Activated T-helper 2 cell treated with anti-CD3 and anti-CD28 coated beads, Interferon-gamma antibody, Interleukin-2, Interleukin-4, amounts not matched to agents 10 μg/mL and 5 μg/mL and 100 μg/mL, durations not matched to agents 14 hours and 24 hours and 36 hours (primary cell): ENCODE data around the gene ADGB. TPM values are rescaled to one million over a fixed set of nuclear protein-coding genes. Genes with fewer than 3 reads are reported as not detected.
"Not testable (repeated sequence)": the region's sequence is repeated elsewhere in the genome, so short reads cannot be mapped to it uniquely, and the experiment has no call there.

Source experiments
- DNase-seq: peaks from one replicate; pipeline ENCODE4 v3.0.0; 2021; ENCODE audit warnings: low spot score
- H3K27ac Mint-ChIP-seq: one replicate; pipeline ENCODE4 v1.8.0; 2021; ENCODE audit warnings: mixed read lengths
- H3K27me3 Mint-ChIP-seq: one replicate; pipeline ENCODE4 v1.8.0; 2021; ENCODE audit warnings: low read depth, mixed read lengths
- H3K36me3 Mint-ChIP-seq: one replicate; pipeline ENCODE4 v1.8.0; 2021; ENCODE audit warnings: low read depth, mixed read lengths
- H3K4me1 Mint-ChIP-seq: one replicate; pipeline ENCODE4 v1.8.0; 2021; ENCODE audit warnings: low read depth, mixed read lengths
- H3K4me3 Mint-ChIP-seq: one replicate; pipeline ENCODE4 v1.8.0; 2021; ENCODE audit warnings: low read depth, mild to moderate bottlenecking, moderate library complexity, mixed read lengths
- H3K9me3 Mint-ChIP-seq: one replicate; pipeline ENCODE4 v1.8.0; 2021; ENCODE audit warnings: mixed read lengths
- intact Hi-C: fragments of 100-400 bp; cut with micrococcal nuclease; formaldehyde crosslinking; loops from one replicate; pipeline ENCODE4 v1.15.1; 2023
- total RNA-seq: library from RNA; stranded (reverse); gene quantifications from 2 replicates; pipeline ENCODE4 v1.2.3, GENCODE V29; 2022

The ADGB gene
- total RNA-seq, 1 donor from 2014 or later = not detected

GRCh38 chr6:146815511-146816462 lies 217.0 kb downstream of the ADGB start:
- DNase-seq, H3K4me1 Mint-ChIP-seq, intact Hi-C loops, H3K36me3 Mint-ChIP-seq, H3K9me3 Mint-ChIP-seq, H3K4me3 Mint-ChIP-seq, H3K27me3 Mint-ChIP-seq, H3K27ac Mint-ChIP-seq: not testable (repeated sequence)

GRCh38 chr6:146819596-146820320 lies 221.0 kb downstream of the ADGB start:
- peaks cover 2% of the 10 kb centered on the region for H3K27me3 Mint-ChIP-seq
- DNase-seq = no peak
- no peak overlapping the region for H3K4me3 Mint-ChIP-seq

GRCh38 chr6:146827216-146827928 lies 228.6 kb downstream of the ADGB start:
- intact Hi-C loops = no loop called here
- H3K36me3 Mint-ChIP-seq = no peaks in the 10 kb centered on the region
- H3K4me3 Mint-ChIP-seq = no peak overlapping the region
- H3K27me3 Mint-ChIP-seq = no peaks in the 10 kb centered on the region
- H3K4me1 Mint-ChIP-seq = no peaks in the 10 kb centered on the region
- H3K27ac Mint-ChIP-seq = no peak overlapping the region
- no peaks in the 10 kb centered on the region for H3K9me3 Mint-ChIP-seq
- DNase-seq = no peak

More at GRCh38 chr6:146819596-146820320, 221.0 kb downstream of the ADGB start:
- Mint-ChIP-seq H3K4me1 (no peaks in the 10 kb centered on the region), H3K36me3 (no peaks in the 10 kb centered on the region), H3K9me3 (no peaks in the 10 kb centered on the region), H3K27ac (no peak overlapping the region)
- intact Hi-C loops = no loop called here

- no peaks in the 10 kb centered on the region for H3K9me3 Mint-ChIP-seq
- H3K4me1 Mint-ChIP-seq = no peaks in the 10 kb centered on the region
- H3K4me3 Mint-ChIP-seq = no peak overlapping the region
- H3K27me3 Mint-ChIP-seq = no peaks in the 10 kb centered on the region
- no peak for DNase-seq
- intact Hi-C loops = no loop called here
- H3K36me3 Mint-ChIP-seq = no peaks in the 10 kb centered on the region
- no peak overlapping the region for H3K27ac Mint-ChIP-seq
Observed at GRCh38 chr6:146829792-146830565, 231.2 kb downstream of the ADGB start.

GRCh38 chr6:146833157-146833556 lies 234.4 kb downstream of the ADGB start:
- Mint-ChIP-seq H3K4me1 (no peaks in the 10 kb centered on the region), H3K36me3 (no peaks in the 10 kb centered on the region), H3K27me3 (no peaks in the 10 kb centered on the region), H3K27ac (no peak overlapping the region), H3K9me3 (no peaks in the 10 kb centered on the region), H3K4me3 (no peak overlapping the region)
- no peak for DNase-seq
- intact Hi-C loops = no loop called here

- H3K4me3 Mint-ChIP-seq = no peak overlapping the region
Observed at GRCh38 chr6:146840216-146840615, 241.4 kb downstream of the ADGB start.

GRCh38 chr6:146840641-146841040 lies 241.9 kb downstream of the ADGB start:
- peaks cover 3% of the 10 kb centered on the region for H3K36me3 Mint-ChIP-seq
- intact Hi-C loops = no loop called here
- peaks cover 15% of the 10 kb centered on the region for H3K9me3 Mint-ChIP-seq
- H3K4me3 Mint-ChIP-seq = no peak overlapping the region
- no peak for DNase-seq
- H3K4me1 Mint-ChIP-seq = no peaks in the 10 kb centered on the region
- no peak overlapping the region for H3K27ac Mint-ChIP-seq
- no peaks in the 10 kb centered on the region for H3K27me3 Mint-ChIP-seq

More at GRCh38 chr6:146840216-146840615, 241.4 kb downstream of the ADGB start:
- no peak for DNase-seq
- no peak overlapping the region for H3K27ac Mint-ChIP-seq
- intact Hi-C loops = no loop called here
- H3K4me1 Mint-ChIP-seq = no peaks in the 10 kb centered on the region
- H3K36me3 Mint-ChIP-seq = peaks cover 3% of the 10 kb centered on the region
- H3K9me3 Mint-ChIP-seq = peaks cover 13% of the 10 kb centered on the region
- H3K27me3 Mint-ChIP-seq = no peaks in the 10 kb centered on the region

- no peak for DNase-seq
- Mint-ChIP-seq H3K4me3 (no peak overlapping the region), H3K9me3 (peaks cover 52% of the 10 kb centered on the region), H3K36me3 (peaks cover 15% of the 10 kb centered on the region), H3K27ac (no peak overlapping the region), H3K27me3 (no peaks in the 10 kb centered on the region), H3K4me1 (peaks cover 26% of the 10 kb centered on the region)
- intact Hi-C loops = no loop called here
Observed at GRCh38 chr6:146847426-146847825, 248.7 kb downstream of the ADGB start.

GRCh38 chr6:146850238-146850896 lies 251.6 kb downstream of the ADGB start:
- peaks cover 36% of the 10 kb centered on the region for H3K4me1 Mint-ChIP-seq
- no peaks in the 10 kb centered on the region for H3K27me3 Mint-ChIP-seq
- no peak for DNase-seq
- peaks cover 51% of the 10 kb centered on the region for H3K9me3 Mint-ChIP-seq
- intact Hi-C loops = loop anchor here (1.0 to 10.0 kb wide), 7 partner anchors 26 to 1904 kb away; no protein-coding TSS in a partner anchor
- peaks cover 12% of the 10 kb centered on the region for H3K36me3 Mint-ChIP-seq
- H3K4me3 Mint-ChIP-seq = no peak overlapping the region
- H3K27ac Mint-ChIP-seq = peak overlapping the region; percentile 81

GRCh38 chr6:146850981-146851380 lies 252.2 kb downstream of the ADGB start:
- H3K36me3 Mint-ChIP-seq = peaks cover 9% of the 10 kb centered on the region
- peaks cover 42% of the 10 kb centered on the region for H3K4me1 Mint-ChIP-seq
- H3K9me3 Mint-ChIP-seq = peaks cover 44% of the 10 kb centered on the region
- intact Hi-C loops = loop anchor here (1.0 to 10.0 kb wide), 7 partner anchors 25 to 1904 kb away; no protein-coding TSS in a partner anchor
- H3K27ac Mint-ChIP-seq = peak overlapping the region; percentile 81
- H3K4me3 Mint-ChIP-seq = no peak overlapping the region
- no peaks in the 10 kb centered on the region for H3K27me3 Mint-ChIP-seq
- no peak for DNase-seq

GRCh38 chr6:146851837-146852236 lies 253.1 kb downstream of the ADGB start:
- H3K9me3 Mint-ChIP-seq = peaks cover 37% of the 10 kb centered on the region
- H3K4me3 Mint-ChIP-seq = no peak overlapping the region
- H3K4me1 Mint-ChIP-seq = peaks cover 50% of the 10 kb centered on the region
- intact Hi-C loops = loop anchor here (2.0 to 10.0 kb wide), 6 partner anchors 57 to 1903 kb away; no protein-coding TSS in a partner anchor
- H3K27ac Mint-ChIP-seq = peak overlapping the region; percentile 79
- H3K27me3 Mint-ChIP-seq = no peaks in the 10 kb centered on the region
- peaks cover 3% of the 10 kb centered on the region for H3K36me3 Mint-ChIP-seq
- DNase-seq = peak; percentile 20
